ENCODE results near the gene RPS6KA5.

The RPS6KA5 gene

DNA sequence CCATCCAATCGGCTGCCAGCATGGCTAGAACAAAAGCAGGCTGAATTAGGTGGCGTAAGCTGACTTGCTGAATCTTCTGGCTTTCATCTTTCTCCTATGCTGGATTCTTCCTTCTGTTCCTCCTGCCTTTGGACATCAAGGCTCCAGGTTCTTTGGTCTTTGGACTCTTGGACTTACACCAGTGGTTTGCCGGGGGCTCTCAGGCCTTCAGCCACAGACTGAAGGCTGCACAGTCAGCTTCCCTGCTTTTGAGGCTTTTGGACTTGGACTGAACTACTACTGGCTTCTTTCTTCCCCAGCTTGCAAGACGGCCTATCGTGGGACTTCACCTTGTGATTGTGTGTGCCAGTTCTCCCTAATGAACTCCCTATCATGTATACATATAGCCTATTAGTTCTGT is 42.0 kb downstream of the RPS6KA5 start:
- Histone ChIP-seq H4K20me1 (ENCODE audit: insufficient read depth, low read length) (no peaks in the 10 kb centered on the region), H3K27me3 (ENCODE audit: insufficient read depth, low read length, poor library complexity) (no peaks in the 10 kb centered on the region), H3K36me3 (ENCODE audit: insufficient read depth, low read length) (no peaks in the 10 kb centered on the region), H3K79me2 (ENCODE audit: insufficient read depth, low read length) (no peaks in the 10 kb centered on the region), H3K4me3 (ENCODE audit: low read depth in 1 of 2, low read length in 2 of 2) (no peak overlapping the region), H3K27ac (ENCODE audit: low read length) (no peak overlapping the region), H3K4me2 (ENCODE audit: insufficient read depth, low read length) (no peak overlapping the region), H3K9ac (ENCODE audit: low read depth, low read length) (no peak overlapping the region), H3K9me3 (ENCODE audit: insufficient read depth, low read length, severe bottlenecking) (no peaks in the 10 kb centered on the region), H3K4me1 (ENCODE audit: insufficient read depth, low read length) (peaks cover 17% of the 10 kb centered on the region), H2AFZ (ENCODE audit: low read depth, low read length) (no peak overlapping the region)
- DNase-seq (no peak), ATAC-seq (ENCODE audit: insufficient read depth, low read depth) (no peak)
- TF ChIP-seq, protein P1, sequence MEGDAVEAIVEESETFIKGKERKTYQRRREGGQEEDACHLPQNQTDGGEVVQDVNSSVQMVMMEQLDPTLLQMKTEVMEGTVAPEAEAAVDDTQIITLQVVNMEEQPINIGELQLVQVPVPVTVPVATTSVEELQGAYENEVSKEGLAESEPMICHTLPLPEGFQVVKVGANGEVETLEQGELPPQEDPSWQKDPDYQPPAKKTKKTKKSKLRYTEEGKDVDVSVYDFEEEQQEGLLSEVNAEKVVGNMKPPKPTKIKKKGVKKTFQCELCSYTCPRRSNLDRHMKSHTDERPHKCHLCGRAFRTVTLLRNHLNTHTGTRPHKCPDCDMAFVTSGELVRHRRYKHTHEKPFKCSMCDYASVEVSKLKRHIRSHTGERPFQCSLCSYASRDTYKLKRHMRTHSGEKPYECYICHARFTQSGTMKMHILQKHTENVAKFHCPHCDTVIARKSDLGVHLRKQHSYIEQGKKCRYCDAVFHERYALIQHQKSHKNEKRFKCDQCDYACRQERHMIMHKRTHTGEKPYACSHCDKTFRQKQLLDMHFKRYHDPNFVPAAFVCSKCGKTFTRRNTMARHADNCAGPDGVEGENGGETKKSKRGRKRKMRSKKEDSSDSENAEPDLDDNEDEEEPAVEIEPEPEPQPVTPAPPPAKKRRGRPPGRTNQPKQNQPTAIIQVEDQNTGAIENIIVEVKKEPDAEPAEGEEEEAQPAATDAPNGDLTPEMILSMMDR (IDR thresholded peaks at IDR 0.05; ENCODE audit: borderline replicate concordance, extremely low read depth, low read length, poor library complexity, severe bottlenecking) = no peak
- TF ChIP-seq EZH2 (IDR thresholded peaks at IDR 0.05; ENCODE audit: borderline replicate concordance, low read depth, low read length, severe bottlenecking) = no peak

DNA sequence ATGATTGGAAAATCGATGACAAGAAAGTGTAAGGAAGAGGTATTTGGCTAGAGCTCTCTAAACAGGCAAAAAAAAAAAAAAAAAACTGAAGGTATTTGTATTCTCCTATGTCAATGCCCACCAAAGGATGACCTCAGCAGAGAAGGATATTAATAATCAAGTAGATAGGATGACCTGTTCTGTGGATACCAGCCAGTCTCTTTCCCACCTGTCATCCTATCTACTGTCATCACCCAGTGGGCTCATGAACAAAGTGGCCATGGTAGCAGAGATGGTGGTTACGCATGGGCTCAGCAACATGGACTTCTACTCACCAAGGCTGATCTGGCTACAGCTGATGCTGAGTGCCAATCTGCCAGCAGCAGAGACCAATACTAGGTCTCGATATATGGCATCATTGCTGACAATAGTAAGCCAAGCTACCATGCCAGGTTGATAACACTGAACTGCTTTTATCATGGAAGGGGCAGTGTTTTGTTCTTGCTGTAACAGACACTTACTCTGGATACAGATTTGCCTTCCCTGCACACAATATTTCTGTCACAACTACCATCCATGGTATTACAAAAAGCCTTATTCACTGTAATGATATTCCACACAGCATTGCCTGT is 43.5 kb downstream of the RPS6KA5 start:
- DNase-seq = no peak
- no peak for TF ChIP-seq EZH2 (IDR thresholded peaks at IDR 0.05; ENCODE audit: borderline replicate concordance, low read depth, low read length, severe bottlenecking)
- TF ChIP-seq, protein P1 (IDR thresholded peaks at IDR 0.05; ENCODE audit: borderline replicate concordance, extremely low read depth, low read length, poor library complexity, severe bottlenecking) = no peak
- Histone ChIP-seq H3K36me3 (ENCODE audit: insufficient read depth, low read length) (no peaks in the 10 kb centered on the region), H3K27me3 (ENCODE audit: insufficient read depth, low read length, poor library complexity) (no peaks in the 10 kb centered on the region), H3K27ac (ENCODE audit: low read length) (no peak overlapping the region), H3K4me2 (ENCODE audit: insufficient read depth, low read length) (no peak overlapping the region), H3K79me2 (ENCODE audit: insufficient read depth, low read length) (no peaks in the 10 kb centered on the region), H4K20me1 (ENCODE audit: insufficient read depth, low read length) (no peaks in the 10 kb centered on the region), H2AFZ (ENCODE audit: low read depth, low read length) (no peak overlapping the region), H3K9ac (ENCODE audit: low read depth, low read length) (no peak overlapping the region), H3K4me3 (ENCODE audit: low read depth in 1 of 2, low read length in 2 of 2) (no peak overlapping the region), H3K4me1 (ENCODE audit: insufficient read depth, low read length) (peaks cover 3% of the 10 kb centered on the region), H3K9me3 (ENCODE audit: insufficient read depth, low read length, severe bottlenecking) (no peaks in the 10 kb centered on the region)
- ATAC-seq (ENCODE audit: insufficient read depth, low read depth) = no peak

DNA sequence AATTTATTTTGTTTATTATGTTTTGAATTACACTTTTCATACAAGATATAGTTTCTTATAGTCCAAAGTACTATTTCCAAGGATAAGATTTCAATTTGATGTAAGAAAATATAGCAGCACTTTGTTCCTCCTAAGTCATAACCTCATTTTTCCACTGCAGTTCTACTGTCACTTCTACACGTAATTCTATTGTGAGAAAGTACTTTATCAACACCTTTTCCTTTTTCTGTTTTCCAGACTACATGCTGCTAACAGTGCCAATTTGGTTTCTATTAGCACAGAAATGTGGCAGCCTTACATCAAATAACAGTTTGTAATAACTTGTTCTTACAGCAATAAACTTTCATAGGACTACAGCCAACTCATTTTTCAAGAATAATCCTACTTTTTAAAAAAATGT is 45.0 kb downstream of the RPS6KA5 start:
- no peak for ATAC-seq (ENCODE audit: insufficient read depth, low read depth)
- Histone ChIP-seq H3K9me3 (ENCODE audit: insufficient read depth, low read length, severe bottlenecking) (no peaks in the 10 kb centered on the region), H3K9ac (ENCODE audit: low read depth, low read length) (no peak overlapping the region), H3K4me3 (ENCODE audit: low read depth in 1 of 2, low read length in 2 of 2) (no peak overlapping the region), H3K36me3 (ENCODE audit: insufficient read depth, low read length) (no peaks in the 10 kb centered on the region), H3K27me3 (ENCODE audit: insufficient read depth, low read length, poor library complexity) (no peaks in the 10 kb centered on the region), H3K79me2 (ENCODE audit: insufficient read depth, low read length) (no peaks in the 10 kb centered on the region), H3K27ac (ENCODE audit: low read length) (no peak overlapping the region), H3K4me2 (ENCODE audit: insufficient read depth, low read length) (no peak overlapping the region), H4K20me1 (ENCODE audit: insufficient read depth, low read length) (no peaks in the 10 kb centered on the region), H2AFZ (ENCODE audit: low read depth, low read length) (no peak overlapping the region), H3K4me1 (ENCODE audit: insufficient read depth, low read length) (no peaks in the 10 kb centered on the region)
- TF ChIP-seq EZH2 (IDR thresholded peaks at IDR 0.05; ENCODE audit: borderline replicate concordance, low read depth, low read length, severe bottlenecking) = no peak
- TF ChIP-seq, protein P1 (IDR thresholded peaks at IDR 0.05; ENCODE audit: borderline replicate concordance, extremely low read depth, low read length, poor library complexity, severe bottlenecking) = no peak
- DNase-seq = no peak
